ENCODE measurements around the gene AJAP1.

AJAP1 gene

DNA sequence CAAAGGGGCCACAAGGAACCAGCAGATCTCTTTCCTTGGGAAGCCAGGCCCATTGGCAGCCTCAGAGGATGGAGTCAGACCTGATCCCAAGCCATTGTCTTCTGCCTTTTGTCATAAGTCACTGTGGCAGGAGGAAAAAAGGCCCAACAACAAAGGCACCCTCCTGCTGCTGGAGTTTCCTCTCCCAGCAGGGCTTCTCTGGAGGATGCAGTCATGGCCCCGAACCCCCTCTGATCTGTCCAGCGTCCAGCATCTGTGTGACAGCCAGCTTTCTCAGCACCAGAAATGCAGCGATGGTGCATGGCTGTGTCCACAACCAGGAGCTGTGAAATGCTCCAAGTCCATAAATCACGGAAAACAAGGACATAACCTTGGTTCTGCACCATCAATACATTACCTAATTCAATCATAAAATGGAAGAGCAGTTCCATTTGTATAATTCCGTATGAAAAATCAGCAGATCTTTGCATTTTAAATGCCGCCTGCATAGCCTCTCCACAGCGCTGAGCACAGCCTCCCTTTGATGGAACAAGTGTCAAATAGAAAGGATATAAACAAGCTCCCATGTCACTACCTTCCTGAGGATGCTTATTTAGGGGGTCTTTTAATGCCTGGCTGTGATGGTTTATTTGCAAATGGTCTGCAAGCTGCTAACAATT lies 30.6 kb downstream of the AJAP1 start:
- no peak for DNase-seq

DNA sequence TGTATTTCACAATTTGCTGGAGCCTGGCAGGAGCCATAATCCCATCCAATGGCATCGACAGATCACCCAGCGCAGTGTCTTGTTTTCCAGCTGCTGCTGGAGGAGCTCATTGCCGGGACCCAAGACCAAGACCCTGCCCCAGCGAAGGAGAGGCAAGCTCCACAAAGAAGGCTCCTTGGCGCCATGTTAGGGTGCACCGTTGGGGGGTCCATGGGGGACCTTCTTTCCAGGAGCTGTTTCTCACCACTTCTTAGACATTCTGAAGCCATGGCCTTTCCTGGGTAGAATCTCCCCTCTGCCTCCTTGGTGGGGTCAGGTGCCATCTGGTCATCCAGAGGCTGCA lies 31.1 kb downstream of the AJAP1 start:
- DNase-seq = no peak

DNA sequence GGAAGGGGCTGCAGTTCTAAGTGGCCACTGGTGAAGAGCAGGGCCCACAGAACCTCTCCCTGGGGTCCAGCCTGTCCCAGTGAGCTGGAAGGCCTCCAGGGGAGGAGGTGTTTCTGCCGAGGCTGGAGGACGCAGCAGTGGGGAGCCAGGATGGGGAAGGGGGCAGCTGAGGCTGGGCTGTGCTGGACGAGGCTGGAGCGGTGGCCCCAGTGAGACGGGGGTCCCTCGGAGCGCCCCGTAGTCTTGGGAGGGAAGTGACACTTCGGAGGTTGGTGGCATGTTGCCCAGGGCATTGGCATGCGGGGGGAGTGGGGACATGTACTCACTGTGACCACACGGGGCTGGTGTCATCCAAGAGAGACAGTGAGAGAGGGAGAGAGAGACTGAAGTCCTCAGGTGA lies 33.5 kb downstream of the AJAP1 start:
- DNase-seq = no peak

DNA sequence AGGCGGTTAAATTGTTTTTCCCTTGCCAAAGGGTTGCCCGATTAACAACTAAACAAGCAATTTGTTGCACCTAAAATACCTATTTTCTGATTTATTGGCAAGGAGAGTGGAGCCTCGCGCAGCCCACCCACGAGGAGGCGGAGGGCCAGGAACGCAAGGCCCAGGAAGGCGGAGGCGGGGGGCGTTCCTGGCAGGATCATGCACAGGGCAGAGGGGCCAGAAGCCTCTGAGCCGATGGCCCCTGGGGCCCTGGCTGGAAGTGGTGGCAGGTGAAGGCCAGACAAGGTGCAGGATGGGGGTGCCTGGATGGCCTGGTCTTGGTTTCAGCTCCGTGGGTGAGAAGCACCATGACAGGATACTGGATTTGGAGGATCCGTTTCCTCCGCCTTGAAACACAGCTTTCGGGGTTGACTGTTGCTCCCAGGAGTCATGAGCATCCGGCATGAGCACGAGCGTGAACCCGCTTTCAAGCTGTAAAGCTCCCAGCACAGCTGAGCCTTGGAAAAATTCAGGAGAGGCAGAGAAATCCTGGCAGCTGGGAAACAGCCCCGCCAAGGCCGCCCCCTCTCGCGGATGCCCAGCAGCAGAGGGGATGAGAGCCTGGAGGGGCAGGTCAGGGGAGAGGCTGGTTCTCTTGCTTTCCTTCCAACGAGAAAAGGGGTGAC lies 35.0 kb downstream of the AJAP1 start:
- no peak for DNase-seq

DNA sequence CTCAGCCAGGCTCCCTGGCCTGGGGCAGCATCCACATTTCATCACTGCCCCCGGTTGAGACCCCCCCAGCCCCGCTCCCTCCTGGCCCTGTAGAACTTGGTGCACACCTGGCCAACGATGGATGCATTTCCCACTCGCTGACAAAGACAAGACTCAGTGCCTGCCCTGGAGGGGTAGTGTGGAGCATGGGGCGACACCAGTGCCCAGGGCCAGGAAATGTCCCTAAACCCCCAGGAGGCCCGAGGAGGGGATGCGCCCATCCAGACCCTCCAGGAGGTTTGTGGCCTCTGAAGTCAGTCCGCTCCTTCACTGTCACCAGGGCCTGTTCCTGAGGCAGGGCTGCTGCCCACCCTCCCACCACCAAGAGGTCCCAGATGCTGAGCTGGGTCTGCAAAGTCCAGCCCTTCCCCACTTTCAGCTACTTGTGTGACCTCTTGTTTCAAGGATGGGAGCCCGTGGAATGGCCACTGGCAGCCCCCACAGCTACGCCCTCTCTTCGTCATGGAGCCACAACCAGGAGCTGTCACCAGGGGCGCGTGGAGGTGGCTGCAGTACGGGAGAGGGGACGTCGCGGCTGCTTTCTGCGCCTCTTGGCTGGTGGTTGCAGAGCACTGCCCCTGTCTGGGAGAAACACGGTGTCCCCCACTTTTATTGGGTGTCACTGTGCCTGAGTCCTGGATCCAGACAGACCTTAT lies 35.7 kb downstream of the AJAP1 start:
- DNase-seq = no peak

DNA sequence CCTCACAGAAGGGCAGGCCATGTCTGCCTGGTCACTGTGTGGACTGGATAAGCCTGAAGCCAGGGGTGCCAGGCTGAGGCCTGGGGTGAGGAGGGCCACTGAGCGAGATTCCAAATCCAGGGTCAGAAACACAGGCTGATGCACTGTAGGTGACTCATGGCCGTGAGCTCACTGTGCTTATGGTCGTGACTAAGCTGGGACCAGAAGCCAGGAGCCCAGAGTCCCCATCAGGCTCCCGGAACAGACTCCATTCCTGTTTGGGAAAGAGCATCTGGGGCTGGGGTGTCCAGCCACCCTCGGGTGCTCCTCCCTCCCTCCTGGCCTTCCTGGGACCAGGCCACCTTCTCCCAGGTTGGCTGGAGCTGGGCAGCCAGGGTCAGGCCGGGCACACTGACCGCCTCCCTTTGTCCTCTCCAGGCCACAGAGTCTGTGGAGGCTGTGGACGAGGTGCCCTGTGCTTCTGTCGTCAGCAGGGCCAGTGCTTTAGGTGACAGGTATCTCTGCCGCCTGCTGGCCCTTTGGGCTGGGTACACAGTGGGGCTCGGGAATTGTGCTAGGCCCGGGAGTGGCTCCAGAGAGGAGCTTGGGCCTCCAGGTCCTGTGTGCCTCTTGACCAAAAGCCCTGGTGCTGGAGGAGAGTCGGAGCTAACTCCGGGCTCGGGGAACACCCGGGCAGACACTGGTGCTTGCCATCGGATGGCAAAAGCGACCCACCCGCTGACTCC lies 36.7 kb downstream of the AJAP1 start:
- no peak for DNase-seq

DNA sequence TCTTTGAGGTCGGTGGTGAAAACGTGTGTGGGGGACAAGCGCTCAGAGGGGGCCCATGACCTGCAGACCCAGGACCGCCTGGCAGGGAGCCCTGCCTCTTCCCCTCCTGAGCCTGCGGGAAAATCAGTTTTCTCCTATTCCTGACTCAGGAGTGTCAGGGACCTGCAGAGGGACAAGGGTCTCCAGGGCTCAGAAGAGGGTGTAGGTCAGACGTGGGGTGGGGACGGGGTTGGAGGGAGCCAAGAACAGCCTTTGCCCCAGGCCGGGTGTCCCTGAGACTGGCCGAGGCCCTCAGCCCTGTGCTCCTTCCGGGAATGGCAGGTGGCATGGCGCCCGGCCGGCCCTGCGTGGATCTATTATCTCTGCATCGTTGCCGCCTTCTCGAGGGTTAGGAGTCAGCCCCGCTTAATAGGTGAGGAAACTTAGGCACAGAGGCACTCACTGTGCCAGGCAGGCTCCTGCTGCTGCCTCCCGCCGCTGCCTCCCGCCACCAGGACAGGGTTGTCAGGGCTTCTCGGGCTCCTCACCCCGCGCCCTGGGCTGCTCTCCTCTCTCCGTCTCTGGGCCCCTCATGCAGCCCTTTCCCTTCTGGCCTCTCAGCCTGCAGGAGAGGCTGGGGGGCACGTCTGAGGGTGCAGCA lies 37.5 kb downstream of the AJAP1 start:
- no peak for DNase-seq

DNA sequence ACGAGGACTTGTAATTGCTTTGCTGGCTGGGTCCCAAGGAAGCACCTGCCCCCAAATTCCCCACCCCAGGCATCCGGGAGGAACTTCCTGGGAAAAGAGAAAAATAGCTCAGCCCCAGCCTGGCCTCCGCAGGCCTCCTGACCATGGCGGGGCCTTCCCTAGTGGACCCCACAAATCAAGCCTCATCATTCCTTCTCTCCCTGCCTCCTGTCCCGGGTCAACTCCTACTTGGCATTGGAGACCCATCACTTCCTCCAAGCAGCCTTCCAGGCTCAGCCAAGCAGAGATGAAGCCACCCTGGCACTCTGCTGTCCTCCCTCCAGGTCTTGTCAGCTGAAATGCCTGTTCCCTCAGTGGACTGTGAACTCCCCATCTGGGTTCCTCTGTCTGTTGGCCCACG lies 38.0 kb downstream of the AJAP1 start:
- no peak for DNase-seq

DNA sequence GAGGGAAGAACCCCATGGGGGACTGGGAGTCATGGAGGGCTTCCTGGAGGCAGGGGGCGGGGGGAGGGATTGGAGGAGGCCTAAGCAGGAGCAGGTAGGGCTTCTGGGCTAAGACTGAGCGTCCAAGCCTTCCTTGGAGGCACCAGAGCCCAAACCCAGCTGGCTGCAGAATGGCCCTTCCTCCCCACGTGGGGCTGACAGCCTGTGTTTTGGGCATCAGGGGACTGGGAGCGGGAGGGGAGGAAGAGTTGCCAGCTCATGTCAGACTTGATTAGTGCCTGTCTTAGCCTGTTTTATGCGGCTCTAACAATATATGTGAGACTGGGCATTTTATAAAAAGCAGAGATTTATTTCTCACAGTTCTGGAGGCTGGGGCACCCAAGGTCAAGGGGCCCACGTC lies 38.9 kb downstream of the AJAP1 start:
- no peak for DNase-seq

DNA sequence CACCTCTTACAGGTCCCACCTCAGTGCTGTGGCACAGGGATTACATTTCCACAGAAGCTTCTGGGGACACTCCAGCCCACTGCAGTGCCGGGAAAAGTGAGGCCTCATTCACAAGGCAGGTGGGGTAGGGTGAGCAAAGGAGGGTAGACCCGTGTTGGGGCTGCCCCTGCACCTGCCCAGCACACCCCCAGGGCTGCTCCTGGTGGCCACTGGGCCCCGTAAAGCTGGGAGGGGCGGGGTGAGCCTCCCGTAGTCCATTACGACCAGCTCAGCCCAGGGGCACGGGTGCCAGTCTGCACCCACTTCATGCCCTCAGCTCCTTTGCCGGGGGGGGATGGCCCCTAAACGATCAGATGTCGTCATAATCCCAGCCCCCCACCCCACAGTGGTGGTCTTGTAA lies 39.5 kb downstream of the AJAP1 start:
- no peak for DNase-seq

DNA sequence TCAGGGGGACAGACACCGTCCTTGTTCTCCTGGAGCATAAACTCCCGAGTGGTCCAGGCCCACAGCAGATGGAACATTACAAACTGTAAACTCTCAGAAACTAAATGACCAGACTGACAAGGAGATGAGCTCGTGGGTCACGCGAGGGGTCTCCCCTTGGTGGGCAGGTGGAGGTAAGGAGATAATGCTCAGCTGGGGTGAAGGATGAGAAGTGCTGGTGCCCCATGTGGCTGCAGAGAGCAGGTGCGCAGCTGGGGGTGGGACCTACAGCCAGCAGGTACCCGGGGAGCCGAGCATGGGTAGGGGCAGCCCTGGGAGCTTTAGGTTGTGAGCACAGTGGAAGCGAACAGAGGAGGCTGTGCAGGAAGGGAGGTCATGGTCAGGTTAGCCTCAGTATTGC lies 40.1 kb downstream of the AJAP1 start:
- no peak for DNase-seq

DNA sequence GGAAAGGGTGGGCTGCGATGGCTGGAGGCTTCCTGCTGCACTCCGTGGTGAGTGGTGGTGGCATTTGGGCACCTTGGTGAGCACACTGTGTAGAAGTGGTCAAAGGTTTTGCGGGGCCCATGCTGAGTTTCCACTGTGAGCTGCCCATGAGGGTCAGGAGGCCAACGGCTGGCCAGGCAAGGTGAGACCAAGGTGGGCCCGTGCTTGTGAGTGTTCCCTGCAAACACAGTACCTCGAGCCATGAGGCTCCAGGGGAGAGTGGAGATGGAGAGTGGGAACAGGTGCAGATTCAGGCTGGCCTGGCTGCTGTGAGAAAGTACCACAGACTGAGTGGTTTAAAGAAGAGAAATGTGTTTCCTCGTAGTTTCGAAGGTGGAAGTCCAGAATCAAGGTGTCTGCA lies 40.8 kb downstream of the AJAP1 start:
- DNase-seq = no peak

DNA sequence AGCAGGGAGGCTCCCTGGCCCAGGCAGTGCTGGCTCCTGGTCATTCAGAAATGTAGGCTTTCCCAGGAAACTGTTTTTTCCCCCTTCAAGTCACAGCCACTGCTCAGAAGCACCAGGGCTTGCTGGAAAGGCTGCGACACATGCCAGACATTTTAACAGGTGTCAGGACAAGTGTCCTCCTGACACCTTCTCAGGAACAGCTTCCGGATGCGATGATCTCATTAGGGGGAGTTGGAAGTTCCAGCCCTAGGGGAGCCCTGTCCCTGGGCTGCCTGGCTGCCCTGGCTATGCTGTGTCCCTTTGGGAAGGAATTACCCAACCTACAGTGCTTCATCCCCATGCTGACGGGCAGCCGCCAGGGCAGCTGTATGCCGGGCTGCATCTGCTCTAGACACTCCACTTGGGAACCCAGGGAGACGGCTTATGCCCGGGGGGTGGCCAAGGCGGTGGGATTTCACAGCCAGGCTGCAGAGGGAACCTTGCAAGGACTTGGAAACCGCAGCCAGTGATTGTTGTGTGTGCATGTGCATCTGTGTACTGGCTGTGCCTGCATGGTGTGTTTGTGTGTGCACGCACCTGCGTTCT lies 41.8 kb downstream of the AJAP1 start:
- no peak for DNase-seq

DNA sequence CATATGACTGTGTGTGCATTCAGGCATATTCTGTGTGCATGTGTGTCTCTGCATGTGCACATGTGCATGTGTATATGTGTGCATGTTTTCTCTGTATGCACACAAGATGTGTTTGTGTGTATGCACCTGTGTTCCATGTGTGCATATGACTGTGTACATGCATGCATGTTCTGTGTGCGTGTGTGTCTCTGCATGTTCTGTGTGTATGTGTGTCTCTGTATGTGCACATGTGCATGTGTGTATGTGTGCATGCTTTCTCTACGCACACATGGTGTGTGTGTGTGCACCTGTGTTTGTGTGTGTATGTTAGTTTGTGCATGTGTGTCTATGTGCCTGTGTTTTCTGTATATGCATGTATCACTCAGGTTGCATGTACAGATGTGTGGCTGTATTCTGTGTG lies 42.3 kb downstream of the AJAP1 start:
- DNase-seq = no peak

DNA sequence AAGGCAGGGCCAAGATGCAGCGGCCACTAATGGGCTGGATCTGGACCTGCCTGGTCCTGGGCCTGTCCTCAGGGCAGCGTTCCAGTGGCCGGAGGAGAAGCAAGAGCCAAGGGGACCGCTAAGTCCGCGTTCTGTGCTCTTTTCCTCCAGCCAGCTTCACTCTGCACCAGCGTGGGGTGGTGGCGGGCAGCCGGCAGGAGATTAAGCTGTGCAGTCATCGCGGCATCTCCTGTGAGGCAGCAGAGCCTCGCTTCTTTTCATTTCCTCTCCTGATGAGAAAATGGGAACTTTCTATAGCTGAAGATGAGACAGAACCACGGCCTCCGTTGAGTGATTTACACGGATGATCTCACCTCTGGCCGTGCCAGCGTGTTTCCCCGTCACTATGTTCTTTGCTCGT lies 43.4 kb downstream of the AJAP1 start:
- DNase-seq = no peak

DNA sequence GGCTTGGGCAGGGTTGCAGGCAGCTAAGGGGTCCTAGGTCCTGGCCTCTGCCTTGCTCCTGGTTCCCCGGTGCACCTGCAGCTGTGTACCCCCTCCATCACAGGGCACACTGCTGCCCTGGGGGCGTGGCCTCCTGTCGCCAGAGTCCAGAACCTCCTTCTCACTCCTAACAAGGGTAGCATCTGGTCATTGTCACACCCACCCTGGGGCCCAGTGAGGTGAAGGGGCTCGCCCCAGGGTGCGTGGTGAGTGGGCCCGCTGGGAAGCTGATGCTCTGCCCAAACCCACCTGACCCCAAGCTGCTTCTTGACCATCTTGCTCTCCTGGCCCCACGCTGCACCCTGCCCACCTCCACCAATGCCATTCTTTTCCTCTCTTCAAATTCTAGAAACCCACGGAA lies 44.5 kb downstream of the AJAP1 start:
- DNase-seq = no peak

DNA sequence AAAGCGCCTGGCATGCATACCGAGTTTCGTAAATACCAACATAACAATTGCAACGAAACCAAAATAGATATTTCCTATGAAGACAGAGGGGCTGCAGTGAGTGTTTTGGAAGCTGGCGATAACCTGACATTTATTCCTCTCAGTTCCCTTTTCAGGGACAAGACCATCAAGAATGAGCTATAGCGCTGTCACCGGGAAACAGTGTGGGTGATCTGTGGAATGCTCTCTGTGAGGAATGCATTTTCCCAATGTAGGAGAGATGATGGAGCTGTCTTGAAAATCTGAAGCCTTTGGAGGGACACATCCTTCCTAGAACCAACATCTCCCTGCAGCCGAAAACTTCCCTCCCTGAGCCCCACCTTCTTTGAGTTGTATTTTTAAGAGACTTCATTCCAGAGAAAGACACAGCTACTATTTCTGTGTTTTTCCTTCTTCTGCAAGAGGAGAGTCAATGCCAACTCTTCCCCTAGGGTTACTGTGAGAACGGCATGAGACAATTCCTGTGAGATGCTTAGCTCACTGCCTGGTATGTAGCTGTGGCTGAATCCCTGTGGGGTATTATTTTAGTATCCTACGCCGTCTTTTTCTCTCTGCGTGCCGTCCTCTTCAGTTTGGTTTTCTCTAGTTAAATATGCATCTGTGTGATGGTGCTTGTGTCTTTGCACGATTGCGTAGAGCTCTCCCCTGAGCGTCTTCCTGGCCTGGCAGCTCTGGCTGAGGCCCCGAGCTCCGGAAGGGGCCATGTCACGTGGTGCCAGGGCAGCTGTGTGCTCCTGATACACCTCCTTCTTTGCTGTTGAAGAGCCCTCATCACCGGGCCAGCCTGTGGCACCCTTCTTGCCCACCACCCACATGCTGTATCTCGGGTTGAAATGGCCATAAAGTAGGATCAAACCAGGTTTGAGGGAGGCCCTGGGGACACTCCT lies 45.2 kb downstream of the AJAP1 start:
- no peak for DNase-seq

DNA sequence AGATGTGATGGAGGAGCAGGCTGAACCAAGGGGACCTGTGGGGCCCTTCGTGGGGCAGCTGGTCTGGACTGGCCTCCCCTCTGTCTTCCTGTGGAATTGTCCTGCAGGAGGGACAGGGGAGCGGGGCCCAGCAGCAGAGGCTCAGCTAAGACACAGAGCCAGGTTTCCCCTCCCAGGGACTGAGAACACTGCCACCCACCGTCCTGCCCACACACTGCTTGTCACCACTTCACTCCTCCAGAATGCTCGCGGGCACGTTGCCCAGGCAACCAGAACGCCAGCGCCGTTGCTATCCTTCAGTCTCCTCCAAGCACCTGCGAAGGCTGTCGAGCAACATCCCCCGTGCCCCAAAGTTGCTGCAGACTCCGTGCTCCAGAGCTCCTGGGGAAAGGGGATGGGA lies 46.4 kb downstream of the AJAP1 start:
- no peak for DNase-seq

DNA sequence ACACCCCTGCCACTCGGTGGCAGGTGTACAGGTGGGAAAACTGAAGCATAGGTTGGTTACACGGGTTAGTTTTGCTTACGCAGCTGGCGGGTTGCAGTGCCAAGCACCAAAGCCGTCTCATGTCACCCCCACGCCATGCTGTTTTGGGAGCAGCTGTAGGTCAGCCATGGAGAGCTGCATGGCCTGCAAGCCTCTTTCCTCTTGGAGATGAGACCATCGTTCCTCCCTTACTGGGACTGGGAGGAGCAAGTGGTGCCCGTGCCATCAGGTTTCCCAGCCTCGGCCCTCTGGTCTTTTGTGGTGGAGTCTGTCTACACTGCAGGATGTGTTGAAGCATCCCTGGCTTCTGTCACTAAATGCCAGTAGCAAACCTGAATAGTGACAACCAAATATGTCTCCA lies 46.9 kb downstream of the AJAP1 start:
- no peak for DNase-seq

DNA sequence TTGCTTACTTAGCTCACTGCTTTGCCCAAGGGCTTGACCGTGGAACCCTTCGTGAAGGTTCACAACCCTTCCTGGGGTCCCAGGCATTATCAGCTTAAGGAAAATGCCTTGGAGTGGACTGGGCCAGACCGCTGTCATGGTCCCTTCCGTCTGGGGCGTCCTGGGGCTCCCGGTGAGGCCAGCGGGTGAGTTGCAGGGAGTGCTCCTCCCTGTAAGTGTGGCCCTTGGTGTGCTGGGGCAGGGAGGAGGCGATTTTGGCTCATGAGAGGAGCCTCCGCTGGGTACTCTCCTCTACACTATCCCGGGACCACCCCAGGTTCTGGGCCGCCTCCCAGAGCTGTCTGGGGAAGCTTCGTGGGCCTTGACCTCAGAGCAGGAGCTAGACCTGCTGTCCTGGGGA lies 48.1 kb downstream of the AJAP1 start:
- DNase-seq = no peak

DNA sequence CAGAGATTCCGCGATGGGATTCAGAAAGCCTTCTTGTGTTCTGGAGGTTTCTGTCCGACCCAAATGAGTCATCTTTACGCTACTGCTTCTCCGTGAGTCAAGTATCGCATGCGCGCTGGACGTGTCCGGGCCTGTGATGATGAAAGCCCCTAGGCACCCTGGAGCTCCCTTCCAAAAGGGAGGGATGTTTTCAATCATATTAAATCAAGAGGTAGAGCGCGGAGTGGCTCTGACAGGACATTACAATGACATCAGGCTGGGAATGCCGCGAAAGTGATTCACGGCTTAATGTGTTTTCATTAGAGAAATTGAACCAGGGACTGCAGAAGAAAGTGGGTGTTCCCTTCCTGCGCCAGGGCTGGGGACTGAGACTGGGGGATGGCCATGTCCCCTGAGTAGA lies 48.5 kb downstream of the AJAP1 start:
- no peak for DNase-seq

DNA sequence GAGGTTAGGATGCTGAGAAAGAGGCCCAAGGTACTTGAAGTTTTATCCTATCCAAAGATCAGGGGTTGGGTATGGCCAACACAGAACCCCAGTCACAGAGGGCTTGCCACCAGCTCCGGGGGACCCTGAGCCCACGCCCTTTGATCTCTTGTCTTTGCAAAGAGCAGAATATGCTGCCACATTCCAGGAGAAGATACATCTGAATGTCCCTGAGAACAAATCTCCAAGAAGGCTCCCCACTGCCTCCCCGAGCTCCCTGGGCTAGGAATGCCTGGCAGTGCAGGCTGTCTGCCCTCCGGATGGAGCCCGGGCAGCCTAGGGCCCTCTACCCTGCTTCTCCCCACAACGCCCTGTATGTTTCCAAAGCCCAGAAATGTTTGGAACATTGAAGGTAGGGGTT lies 49.2 kb downstream of the AJAP1 start:
- DNase-seq = no peak
